ENCODE results near the gene IYD. TPM values are rescaled to one million over a fixed set of nuclear protein-coding genes. Genes with fewer than 3 reads are reported as not detected.

The IYD gene
- total and polyA plus RNA-seq, 4 donors, result 0.26 to 1.9 (median 0.77) TPM

DNA sequence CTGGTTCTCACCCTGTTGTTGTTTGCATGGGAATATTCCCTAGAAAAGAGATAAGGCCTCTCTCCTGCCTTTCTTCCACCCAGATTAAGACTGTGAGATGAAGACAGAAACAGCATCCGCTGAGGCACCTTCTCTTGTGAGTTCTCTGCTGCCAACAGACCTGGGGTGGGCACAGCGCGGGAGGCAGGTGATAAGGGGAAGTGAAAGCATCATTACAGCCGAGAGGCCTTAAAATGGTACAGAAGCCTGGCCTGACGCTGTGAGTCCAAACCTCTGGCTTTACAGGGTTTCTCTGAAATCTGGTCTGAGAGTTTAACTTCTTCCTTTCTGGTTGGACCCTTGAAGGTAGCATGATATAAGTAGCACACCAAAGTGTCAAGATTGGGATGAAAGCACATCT lies 21.0 kb upstream of the IYD start:
- WGBS, 2 donors, result 85 to 90% methylated on average over 5 of the region's 5 CpGs
- DNase-seq, result no peak
- no peaks in the 10 kb centered on the region for H3K36me3 ChIP-seq (ENCODE audit: control insufficient read depth in 4 of 4, insufficient read depth in 4 of 4, low read length in 4 of 4)
- no peak overlapping the region for H3K27ac ChIP-seq (ENCODE audit: low read depth in 1 of 2, low read length in 1 of 2)
- no peak overlapping the region for H3K9ac ChIP-seq (ENCODE audit: insufficient read depth in 1 of 2, low read length in 2 of 2)
- no peaks in the 10 kb centered on the region for H3K27me3 ChIP-seq (ENCODE audit: control insufficient read depth in 3 of 3, insufficient read depth in 3 of 3, low read length in 2 of 3)
- no peaks in the 10 kb centered on the region for H3K9me3 ChIP-seq (ENCODE audit: control insufficient read depth in 4 of 4, insufficient read depth in 3 of 4, low read length in 3 of 4)
- peaks cover 0 to 3% (median 0%) of the 10 kb centered on the region in 5 donors for H3K4me1 ChIP-seq (ENCODE audit: control insufficient read depth in 5 of 5, insufficient read depth in 5 of 5, low read length in 5 of 5)
- no peak overlapping the region for H3K4me3 ChIP-seq
- TF ChIP-seq, protein P1, sequence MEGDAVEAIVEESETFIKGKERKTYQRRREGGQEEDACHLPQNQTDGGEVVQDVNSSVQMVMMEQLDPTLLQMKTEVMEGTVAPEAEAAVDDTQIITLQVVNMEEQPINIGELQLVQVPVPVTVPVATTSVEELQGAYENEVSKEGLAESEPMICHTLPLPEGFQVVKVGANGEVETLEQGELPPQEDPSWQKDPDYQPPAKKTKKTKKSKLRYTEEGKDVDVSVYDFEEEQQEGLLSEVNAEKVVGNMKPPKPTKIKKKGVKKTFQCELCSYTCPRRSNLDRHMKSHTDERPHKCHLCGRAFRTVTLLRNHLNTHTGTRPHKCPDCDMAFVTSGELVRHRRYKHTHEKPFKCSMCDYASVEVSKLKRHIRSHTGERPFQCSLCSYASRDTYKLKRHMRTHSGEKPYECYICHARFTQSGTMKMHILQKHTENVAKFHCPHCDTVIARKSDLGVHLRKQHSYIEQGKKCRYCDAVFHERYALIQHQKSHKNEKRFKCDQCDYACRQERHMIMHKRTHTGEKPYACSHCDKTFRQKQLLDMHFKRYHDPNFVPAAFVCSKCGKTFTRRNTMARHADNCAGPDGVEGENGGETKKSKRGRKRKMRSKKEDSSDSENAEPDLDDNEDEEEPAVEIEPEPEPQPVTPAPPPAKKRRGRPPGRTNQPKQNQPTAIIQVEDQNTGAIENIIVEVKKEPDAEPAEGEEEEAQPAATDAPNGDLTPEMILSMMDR (IDR thresholded peaks at IDR 0.05; ENCODE audit: control extremely low read depth, extremely low read depth), result no peak
- ATAC-seq (ENCODE audit: insufficient read depth, low FRiP score), result no peak

- WGBS, 2 donors, result 47 to 53% methylated on average over 4 of the region's 4 CpGs
- H3K9ac ChIP-seq (ENCODE audit: insufficient read depth in 1 of 2, low read length in 2 of 2), result no peak overlapping the region
- TF ChIP-seq, protein P1 (IDR thresholded peaks at IDR 0.05; ENCODE audit: control extremely low read depth, extremely low read depth), result no peak
- H3K27ac ChIP-seq (ENCODE audit: low read depth in 1 of 2, low read length in 1 of 2), result no peak overlapping the region
- no peaks in the 10 kb centered on the region for H3K36me3 ChIP-seq (ENCODE audit: control insufficient read depth in 4 of 4, insufficient read depth in 4 of 4, low read length in 4 of 4)
- no peak overlapping the region for H3K4me3 ChIP-seq
- ATAC-seq (ENCODE audit: insufficient read depth, low FRiP score) (no peak), DNase-seq (peak in 1 of 3 donors; percentile 12)
- no peaks in the 10 kb centered on the region for H3K27me3 ChIP-seq (ENCODE audit: control insufficient read depth in 3 of 3, insufficient read depth in 3 of 3, low read length in 2 of 3)
- peaks cover 0 to 3% (median 0%) of the 10 kb centered on the region in 5 donors for H3K4me1 ChIP-seq (ENCODE audit: control insufficient read depth in 5 of 5, insufficient read depth in 5 of 5, low read length in 5 of 5)
- no peaks in the 10 kb centered on the region for H3K9me3 ChIP-seq (ENCODE audit: control insufficient read depth in 4 of 4, insufficient read depth in 3 of 4, low read length in 3 of 4)
These were observed 19.3 kb upstream of the IYD start for GRCh38 chr6:150349546-150349945.

DNA sequence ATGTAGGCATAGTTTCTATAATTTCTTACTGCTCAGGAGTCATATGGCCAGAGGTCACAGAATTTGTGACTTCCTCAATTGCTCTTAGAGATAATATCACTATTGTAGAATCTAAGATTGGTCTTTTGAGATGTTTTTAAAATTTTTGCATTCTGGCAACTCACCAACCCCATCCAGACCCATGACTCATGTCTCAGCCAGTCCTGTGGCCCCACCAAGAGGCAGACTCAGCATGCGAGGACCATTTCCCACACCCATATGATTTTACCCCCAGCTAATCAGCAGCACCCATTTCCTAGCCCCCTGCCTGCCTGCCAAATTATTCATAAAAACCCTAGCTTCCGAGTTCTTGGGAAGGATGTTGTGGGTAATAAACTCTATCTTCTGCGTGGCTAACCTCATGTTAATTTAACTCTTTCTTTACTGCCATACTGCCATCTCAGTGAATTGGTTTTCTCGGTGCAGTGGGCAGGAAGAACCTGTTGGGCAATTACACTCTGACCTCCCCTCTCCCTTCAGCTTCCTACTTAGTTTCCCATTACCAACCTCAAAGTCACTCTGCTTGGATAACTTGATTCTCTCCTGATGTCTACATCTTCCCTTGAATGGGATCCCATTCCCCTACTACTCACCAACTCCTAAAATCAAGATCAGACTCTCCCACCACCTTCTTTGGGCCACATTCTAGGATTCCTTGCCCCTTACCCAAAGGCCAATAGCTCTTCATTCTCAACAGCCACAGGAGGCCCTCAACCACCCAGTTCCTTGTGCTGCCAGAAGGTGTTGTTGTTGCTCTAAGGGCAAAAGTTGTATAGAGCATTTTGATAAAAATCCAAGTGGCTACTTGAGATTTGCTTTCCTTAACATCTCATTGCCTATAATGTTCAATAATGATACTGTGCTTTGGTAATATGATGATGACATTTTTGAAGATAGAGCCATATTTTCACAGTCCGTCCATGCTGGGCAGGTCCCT lies 16.2 kb upstream of the IYD start:
- DNase-seq (no peak), ATAC-seq (ENCODE audit: insufficient read depth, low FRiP score) (no peak)
- TF ChIP-seq, protein P1 (IDR thresholded peaks at IDR 0.05; ENCODE audit: control extremely low read depth, extremely low read depth), result no peak
- Histone ChIP-seq H3K27me3 (ENCODE audit: control insufficient read depth in 3 of 3, insufficient read depth in 3 of 3, low read length in 2 of 3) (no peaks in the 10 kb centered on the region), H3K9ac (ENCODE audit: insufficient read depth in 1 of 2, low read length in 2 of 2) (no peak overlapping the region), H3K9me3 (ENCODE audit: control insufficient read depth in 4 of 4, insufficient read depth in 3 of 4, low read length in 3 of 4) (no peaks in the 10 kb centered on the region), H3K27ac (ENCODE audit: low read depth in 1 of 2, low read length in 1 of 2) (no peak overlapping the region), H3K36me3 (ENCODE audit: control insufficient read depth in 4 of 4, insufficient read depth in 4 of 4, low read length in 4 of 4) (no peaks in the 10 kb centered on the region), H3K4me1 (ENCODE audit: control insufficient read depth in 5 of 5, insufficient read depth in 5 of 5, low read length in 5 of 5) (peaks cover 0 to 3% (median 0%) of the 10 kb centered on the region in 5 donors), H3K4me3 (no peak overlapping the region)
- 46 to 56% methylated on average over 5 of the region's 5 CpGs for WGBS, 2 donors

Measured in lung (tissue), 12 donors.